AG09309 (cell line): Measurements from ENCODE around the gene NOP14.
A peak's percentile ranks its signal among the peaks of the same experiment; 100 is the strongest.

ENCODE experiments used
- DNase-seq: peaks from one replicate; pipeline ENCODE4 v3.0.0-alpha.2; 2010; ENCODE audit warnings: low read depth
- H3K4me3 ChIP-seq: 2 replicates; pipeline ENCODE4 v1.5.1; 2011; ENCODE audit warnings: mild to moderate bottlenecking, low read depth, low read length, moderate library complexity; ENCODE audit not compliant: control insufficient read depth
- TF ChIP-seq, protein P1 (sequence below): IDR thresholded peaks from 2 replicates; pipeline ENCODE4 v1.5.1; 2011; ENCODE audit warnings: mild to moderate bottlenecking, low read depth, low read length, inconsistent platforms; ENCODE audit not compliant: insufficient read depth, control insufficient read depth; ENCODE audit errors: missing control alignments

NOP14 gene

DNA sequence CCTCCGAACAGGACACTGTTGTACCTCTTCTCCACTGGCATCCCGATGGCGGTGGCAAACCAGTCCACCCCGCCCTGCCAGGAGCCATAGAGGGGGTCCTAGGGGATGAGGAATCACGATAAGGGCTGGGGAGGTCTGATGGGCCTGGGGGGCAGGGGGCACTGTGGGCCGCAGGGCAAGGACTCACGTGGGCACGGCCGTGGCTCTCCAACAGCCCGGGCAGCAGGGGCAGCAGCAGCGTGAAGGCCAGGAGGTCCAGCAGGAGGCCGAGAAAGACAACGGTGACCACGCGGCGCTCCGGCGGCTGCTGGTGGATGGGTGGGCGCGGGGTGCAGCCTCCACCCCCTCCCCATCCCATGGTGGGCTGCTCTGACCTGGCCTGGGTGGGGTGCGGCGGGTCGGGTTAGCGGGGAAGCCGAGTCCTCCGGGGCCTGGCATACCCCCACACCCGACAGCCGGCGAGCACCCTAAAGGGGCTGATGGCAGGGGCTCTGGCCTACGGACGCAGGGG, 29.6 kb downstream of the NOP14 start:
- TF ChIP-seq, protein P1, sequence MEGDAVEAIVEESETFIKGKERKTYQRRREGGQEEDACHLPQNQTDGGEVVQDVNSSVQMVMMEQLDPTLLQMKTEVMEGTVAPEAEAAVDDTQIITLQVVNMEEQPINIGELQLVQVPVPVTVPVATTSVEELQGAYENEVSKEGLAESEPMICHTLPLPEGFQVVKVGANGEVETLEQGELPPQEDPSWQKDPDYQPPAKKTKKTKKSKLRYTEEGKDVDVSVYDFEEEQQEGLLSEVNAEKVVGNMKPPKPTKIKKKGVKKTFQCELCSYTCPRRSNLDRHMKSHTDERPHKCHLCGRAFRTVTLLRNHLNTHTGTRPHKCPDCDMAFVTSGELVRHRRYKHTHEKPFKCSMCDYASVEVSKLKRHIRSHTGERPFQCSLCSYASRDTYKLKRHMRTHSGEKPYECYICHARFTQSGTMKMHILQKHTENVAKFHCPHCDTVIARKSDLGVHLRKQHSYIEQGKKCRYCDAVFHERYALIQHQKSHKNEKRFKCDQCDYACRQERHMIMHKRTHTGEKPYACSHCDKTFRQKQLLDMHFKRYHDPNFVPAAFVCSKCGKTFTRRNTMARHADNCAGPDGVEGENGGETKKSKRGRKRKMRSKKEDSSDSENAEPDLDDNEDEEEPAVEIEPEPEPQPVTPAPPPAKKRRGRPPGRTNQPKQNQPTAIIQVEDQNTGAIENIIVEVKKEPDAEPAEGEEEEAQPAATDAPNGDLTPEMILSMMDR = no peak
- DNase-seq = no peak

DNA sequence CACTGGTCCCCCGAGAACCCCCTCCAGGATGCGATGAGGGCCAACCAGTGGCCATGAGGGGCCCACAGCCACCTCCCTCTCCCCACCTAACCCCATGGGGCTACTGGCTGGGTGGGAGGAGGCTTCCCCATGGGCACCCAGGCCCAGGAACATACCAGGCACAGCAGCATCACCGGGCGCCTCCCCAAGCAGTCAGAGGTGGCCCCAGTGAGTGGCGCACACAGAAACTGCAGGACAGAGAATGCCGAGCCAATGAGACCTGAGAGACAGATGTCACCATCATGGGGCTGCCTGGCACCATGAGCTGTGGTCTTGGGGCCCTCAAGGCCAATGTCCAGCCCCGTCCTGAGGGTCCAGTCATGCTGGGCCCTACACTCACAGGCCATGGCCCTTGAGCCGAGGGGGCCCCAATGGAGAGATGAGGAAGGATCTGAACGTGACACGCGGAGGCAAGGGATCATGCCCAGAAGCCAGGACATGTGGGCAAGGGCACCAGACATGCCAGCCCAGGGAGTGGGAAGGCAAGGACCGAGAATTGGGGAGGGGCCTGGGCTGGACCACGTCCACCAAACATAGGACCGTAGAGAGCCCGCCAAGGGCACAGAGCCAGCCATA, 30.1 kb downstream of the NOP14 start:
- TF ChIP-seq, protein P1 = no peak
- DNase-seq = no peak
- peak overlapping the region; percentile 77 for H3K4me3 ChIP-seq

More for the DNA sequence above, 29.6 kb downstream of the NOP14 start:
- peak overlapping the region; percentile 77 for H3K4me3 ChIP-seq

DNA sequence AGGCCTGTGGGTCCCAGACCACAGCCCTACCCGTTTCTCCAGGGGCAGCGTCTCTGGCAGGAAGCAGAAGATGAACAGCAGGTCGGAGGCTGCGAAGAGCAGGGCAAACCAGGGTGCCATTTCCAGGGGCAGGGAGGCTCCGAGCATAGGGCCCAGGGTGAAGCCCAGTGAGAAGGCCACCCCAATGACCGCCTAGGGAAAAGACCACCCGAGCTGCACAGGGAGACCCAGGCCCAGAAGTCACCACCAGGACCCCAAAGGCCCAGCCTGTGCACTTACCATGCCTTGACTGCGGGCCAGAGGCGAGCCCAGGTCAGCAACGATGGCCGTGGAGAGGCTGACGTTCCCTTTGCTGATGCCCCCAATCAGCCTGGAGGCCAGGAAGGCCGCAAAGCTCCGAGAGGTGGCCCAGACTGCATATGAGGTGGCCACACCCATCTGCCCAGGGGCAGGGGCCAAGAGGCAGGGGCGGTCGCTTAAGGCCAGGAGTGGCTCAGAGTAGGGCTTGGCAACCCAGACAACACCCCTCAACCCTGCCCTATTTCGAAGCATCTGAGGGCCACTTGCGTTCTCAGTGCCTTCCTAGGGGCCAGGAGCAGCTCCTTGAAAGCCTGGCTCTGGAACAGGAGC, 30.8 kb downstream of the NOP14 start:
- H3K4me3 ChIP-seq = no peak overlapping the region
- TF ChIP-seq, protein P1 = no peak
- no peak for DNase-seq

DNA sequence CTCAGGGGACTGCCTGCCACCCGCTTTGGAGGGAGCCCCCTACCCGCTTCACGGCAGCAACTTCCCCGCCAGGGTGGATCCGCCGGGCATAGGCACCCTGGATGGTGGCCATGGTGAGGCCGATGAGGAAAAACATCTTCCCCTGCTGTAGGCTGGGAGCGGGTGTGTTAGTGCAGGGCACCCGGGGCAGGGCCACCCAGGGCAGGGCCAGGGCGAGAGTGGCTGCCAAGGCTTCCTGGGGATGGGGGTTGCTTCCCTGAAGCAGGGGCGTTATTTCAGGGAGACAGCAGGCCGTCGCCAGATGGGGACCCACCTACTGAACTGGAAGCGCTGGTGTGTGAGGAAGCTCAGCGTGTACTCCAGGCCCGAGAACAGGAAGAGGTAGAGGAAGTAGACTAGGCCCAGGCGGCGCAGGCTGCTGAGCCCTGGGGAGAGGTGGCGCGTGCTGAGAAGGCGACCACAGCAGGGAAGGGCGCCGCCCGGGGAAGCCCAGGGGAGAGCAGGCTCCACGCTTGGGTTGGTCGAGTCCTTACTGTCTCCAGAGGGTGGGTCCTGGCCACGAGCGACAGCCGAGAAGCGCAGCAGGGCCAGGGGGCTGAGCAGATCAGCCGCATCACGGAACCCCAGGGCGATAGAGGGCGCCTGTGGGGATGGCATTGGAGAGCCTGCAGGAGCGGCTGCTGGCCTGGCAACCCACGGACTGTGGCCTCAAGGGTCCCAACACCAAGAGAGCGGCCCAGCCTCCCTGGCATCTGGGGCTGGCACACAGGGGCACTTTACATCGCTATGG, 31.5 kb downstream of the NOP14 start:
- no peak for DNase-seq
- H3K4me3 ChIP-seq = no peak overlapping the region
- TF ChIP-seq, protein P1 = no peak

DNA sequence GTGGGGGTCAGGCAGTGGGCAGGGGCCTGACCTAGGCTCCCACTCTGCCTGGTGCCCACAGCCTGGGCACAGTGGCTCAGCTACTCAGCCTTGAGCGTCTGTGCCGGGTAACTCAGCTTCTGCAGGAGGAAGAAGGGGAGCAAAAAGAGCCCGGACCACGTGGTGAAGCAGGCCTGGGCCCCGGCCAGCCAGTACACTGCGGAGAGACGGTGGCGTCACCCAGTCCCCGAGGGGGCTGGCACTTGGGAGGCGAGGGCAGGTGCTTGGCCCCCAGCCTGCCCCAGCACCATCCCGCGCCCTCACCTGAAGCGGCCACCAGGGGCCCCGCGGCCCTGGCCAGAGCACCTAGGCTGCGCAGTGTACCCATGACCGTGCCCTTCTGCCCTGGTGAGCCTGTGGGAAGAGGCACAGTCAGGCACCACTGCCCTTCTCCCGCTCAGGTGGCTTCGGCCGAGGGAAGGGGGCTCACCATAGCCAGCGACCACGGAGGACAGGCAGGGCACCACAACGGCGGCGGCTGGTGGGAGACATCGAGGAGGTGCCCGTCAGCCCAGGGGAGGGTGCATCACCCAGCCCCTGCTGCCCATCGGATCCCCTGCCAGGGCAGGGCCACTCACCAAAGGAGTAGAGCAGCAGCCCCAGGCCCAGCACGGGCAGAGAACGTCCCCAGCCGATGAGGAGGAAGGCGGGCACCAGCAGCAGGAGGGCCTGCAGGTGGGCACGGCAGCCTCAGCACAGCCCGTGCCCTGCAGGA, 32.3 kb downstream of the NOP14 start:
- TF ChIP-seq, protein P1 = peak; percentile 24
- H3K4me3 ChIP-seq = no peak overlapping the region
- DNase-seq = no peak

DNA sequence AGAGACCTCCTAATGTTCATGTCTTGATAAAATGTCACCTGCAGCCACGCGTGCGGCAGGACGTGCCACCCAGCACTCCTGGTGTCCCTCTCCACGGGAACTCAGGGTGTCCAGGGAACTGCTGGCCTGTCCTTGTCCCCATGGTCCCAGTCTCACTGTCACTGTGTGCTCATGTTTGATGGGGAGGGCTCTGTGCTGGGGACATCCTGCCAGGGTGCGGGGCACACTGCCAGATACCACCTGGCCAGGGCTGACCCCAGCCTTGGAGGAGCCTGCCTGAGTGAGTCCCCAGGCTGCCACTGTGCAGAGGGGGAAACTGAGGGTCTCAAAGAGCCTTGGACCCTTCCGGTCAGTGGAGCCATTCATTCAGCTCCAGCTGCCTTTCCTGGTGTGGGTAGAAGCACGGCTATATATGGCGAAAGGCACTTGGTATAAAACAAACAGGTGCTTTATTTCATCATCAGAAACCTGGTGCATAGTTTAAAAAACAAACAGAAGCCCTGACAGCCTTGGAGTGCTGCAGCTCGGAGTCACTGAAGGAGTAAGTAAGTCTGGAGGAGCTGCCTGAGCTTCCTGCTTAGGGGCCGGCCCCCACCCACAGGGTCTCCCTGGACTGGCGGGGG, 33.0 kb downstream of the NOP14 start:
- no peak overlapping the region for H3K4me3 ChIP-seq
- DNase-seq = no peak
- TF ChIP-seq, protein P1 = no peak
